IMR-90 (cell line): Measurements from ENCODE around the gene SERP1. TPM values are rescaled to one million over a fixed set of nuclear protein-coding genes. Genes with fewer than 3 reads are reported as not detected.

ENCODE experiments used
- ATAC-seq: fragments of 200-7000 bp; cut with Tn5 transposase; 2 replicates; pipeline ENCODE4 v1.9.1; 2020; ENCODE audit warnings: low read depth, mild to moderate bottlenecking, moderate library complexity
- BruUV-seq: library from RNA; stranded (reverse); fragments of 400-500 nt; replicated peaks from 2 replicates; lab custom pipeline; 2021; lab: Mats Ljungman, UMichigan
- CTCF ChIA-PET: fragments of 300-600 bp; formaldehyde crosslinking; extraction: SDS; loops from one replicate; lab custom pipeline; 2021; ENCODE audit warnings: antibody characterized with exemption; lab: Yijun Ruan, JAX
- POLR2A ChIA-PET: fragments of 300-600 bp; sonication (Branson Sonifier 250); formaldehyde crosslinking; loops from one replicate; lab custom pipeline; 2022; ENCODE audit warnings: antibody characterized with exemption; ENCODE audit not compliant: unreplicated experiment; lab: Charles Lee
- DNase-seq: peaks from one replicate; pipeline ENCODE4 v3.0.0; 2013
- H2AFZ ChIP-seq: replicated peaks from 2 replicates; pipeline ENCODE3; 2013; ENCODE audit warnings: low read length, mild to moderate bottlenecking; ENCODE audit not compliant: poor library complexity
- H2AK5ac ChIP-seq: 2 replicates; pipeline ENCODE4 v1.6.1; 2013; ENCODE audit warnings: low read depth, low read length, inconsistent platforms
- H2AK9ac ChIP-seq: replicated peaks from 2 replicates; pipeline ENCODE3; 2013; ENCODE audit warnings: mild to moderate bottlenecking, low read depth, low read length, moderate library complexity; ENCODE audit not compliant: poor library complexity
- H2BK120ac ChIP-seq: 2 replicates; pipeline ENCODE4 v1.6.1; 2013; ENCODE audit warnings: low read depth, low read length, inconsistent platforms
- H2BK15ac ChIP-seq: 3 replicates; pipeline ENCODE4 v1.6.1; 2013; ENCODE audit warnings: low read depth, low read length, inconsistent platforms
- H2BK20ac ChIP-seq: 2 replicates; pipeline ENCODE4 v1.6.1; 2013; ENCODE audit warnings: low read depth, mild to moderate bottlenecking, inconsistent platforms, low read length, moderate library complexity
- H2BK5ac ChIP-seq: 2 replicates; pipeline ENCODE4 v1.6.1; 2013; ENCODE audit warnings: mild to moderate bottlenecking, low read depth, low read length, inconsistent platforms; ENCODE audit not compliant: poor library complexity, severe bottlenecking
- H3K14ac ChIP-seq: replicated peaks from 2 replicates; pipeline ENCODE4 v1.6.1; 2013; ENCODE audit warnings: low read depth, low read length, inconsistent platforms
- H3K18ac ChIP-seq: 2 replicates; pipeline ENCODE4 v1.6.1; 2013; ENCODE audit warnings: low read depth, low read length, control low read depth
- H3K23ac ChIP-seq: 2 replicates; pipeline ENCODE4 v1.6.1; 2013; ENCODE audit warnings: low read depth, low read length, inconsistent platforms
- H3K27ac ChIP-seq: 2 replicates; pipeline ENCODE4 v1.5.1; 2013; ENCODE audit warnings: mild to moderate bottlenecking, control low read depth, low read length; ENCODE audit not compliant: insufficient read depth
- H3K27me3 ChIP-seq: 2 replicates; pipeline ENCODE4 v1.6.1; 2013; ENCODE audit warnings: low read length; ENCODE audit not compliant: control insufficient read depth, insufficient read depth
- H3K36me3 ChIP-seq: 2 replicates; pipeline ENCODE4 v1.6.1; 2013; ENCODE audit warnings: low read length, mixed read lengths; ENCODE audit not compliant: control insufficient read depth, insufficient read depth
- H3K4ac ChIP-seq: 2 replicates; pipeline ENCODE4 v1.6.1; 2013; ENCODE audit warnings: low read depth, low read length, inconsistent platforms
- H3K4me1 ChIP-seq: 2 replicates; pipeline ENCODE4 v1.6.1; 2013; ENCODE audit warnings: low read length, mixed read lengths; ENCODE audit not compliant: control insufficient read depth, insufficient read depth
- H3K4me2 ChIP-seq: 2 replicates; pipeline ENCODE4 v1.6.1; 2013; ENCODE audit warnings: low read depth, mild to moderate bottlenecking, control low read depth, low read length, moderate library complexity
- H3K4me3 ChIP-seq: 2 replicates; pipeline ENCODE4 v1.5.1; 2013; ENCODE audit warnings: low read depth, mild to moderate bottlenecking, control low read depth, low read length, moderate library complexity; ENCODE audit not compliant: insufficient read depth
- H3K56ac ChIP-seq: 2 replicates; pipeline ENCODE4 v1.6.1; 2013; ENCODE audit warnings: low read length, inconsistent platforms; ENCODE audit not compliant: insufficient read depth; ENCODE audit errors: extremely low read depth
- H3K79me1 ChIP-seq, 2 experiments: 2 replicates each; pipeline ENCODE4 v1.6.1; 2013; ENCODE audit warnings: low read length in 2 of 2, inconsistent platforms in 1 of 2, low read depth in 1 of 2
- H3K9ac ChIP-seq: 2 replicates; pipeline ENCODE4 v1.6.1; 2013; ENCODE audit warnings: low read depth, low read length, control low read depth
- H3K9me1 ChIP-seq: 2 replicates; pipeline ENCODE4 v1.6.1; 2013; ENCODE audit warnings: low read length, inconsistent platforms; ENCODE audit not compliant: insufficient read depth
- H3K9me3 ChIP-seq: 2 replicates; pipeline ENCODE4 v1.6.1; 2013; ENCODE audit warnings: low read length; ENCODE audit not compliant: control insufficient read depth, insufficient read depth
- H4K20me1 ChIP-seq: 2 replicates; pipeline ENCODE4 v1.6.1; 2013; ENCODE audit warnings: low read length, inconsistent platforms; ENCODE audit not compliant: insufficient read depth
- H4K5ac ChIP-seq: 2 replicates; pipeline ENCODE4 v1.6.1; 2013; ENCODE audit warnings: mild to moderate bottlenecking, low read depth, low read length, control low read depth
- H4K8ac ChIP-seq, 2 experiments: 2 replicates each; pipeline ENCODE4 v1.6.1; 2013; ENCODE audit warnings: low read depth in 2 of 2, low read length in 2 of 2, control low read depth in 1 of 2, inconsistent platforms in 1 of 2
- H4K91ac ChIP-seq: 2 replicates; pipeline ENCODE4 v1.6.1; 2013; ENCODE audit warnings: low read depth, low read length, inconsistent platforms; ENCODE audit not compliant: insufficient read depth
- CTCF ChIP-seq: conservative IDR thresholded peaks from 2 replicates; pipeline ENCODE4 v1.5.1; 2012; ENCODE audit warnings: mild to moderate bottlenecking, low read depth, low read length, improper control_type of control experiment
- ELK1 ChIP-seq: fragments of 150-350 bp; IDR thresholded peaks from 2 replicates; pipeline ENCODE4 v1.6.1; 2016; ENCODE audit warnings: low read depth, mild to moderate bottlenecking, low read length, moderate library complexity, borderline replicate concordance
- MAFK ChIP-seq: IDR thresholded peaks from 2 replicates; pipeline ENCODE4 v1.6.1; 2012; ENCODE audit warnings: low read depth, low read length, improper control_type of control experiment
- MXI1 ChIP-seq: IDR thresholded peaks from 2 replicates; pipeline ENCODE4 v1.6.1; 2012; ENCODE audit warnings: low read depth, mild to moderate bottlenecking, low read length, moderate library complexity, borderline replicate concordance
- RAD21 ChIP-seq: IDR thresholded peaks from 2 replicates; pipeline ENCODE4 v1.6.1; 2012; ENCODE audit warnings: low read length, improper control_type of control experiment
- SMC3 ChIP-seq: fragments of 150-350 bp; IDR thresholded peaks from 2 replicates; pipeline ENCODE4 v1.6.1; 2016; ENCODE audit warnings: low read depth, mild to moderate bottlenecking, antibody characterized with exemption, low read length, moderate library complexity
- WGBS, 2 experiments: methylation state at CpG; one replicate each; pipeline versions ENCODE4 v1.1.5 to v1.1.7; 2013; ENCODE audit warnings: missing lambda C conversion rate in 2 of 2; ENCODE audit not compliant: insufficient read length in 1 of 2; ENCODE audit errors: extremely low coverage in 2 of 2; 5-methylcytosine and 5-hydroxymethylcytosine counted together
- dilution Hi-C: fragments of 300-500 bp; cut with HindIII; formaldehyde crosslinking; loops from one replicate; pipeline ENCODE4 v1.14.3; 2018; ENCODE audit warnings: low sequenced_read_pairs; ENCODE audit not compliant: unreplicated experiment
- in situ Hi-C: fragments of 300-500 bp; cut with MboI; formaldehyde crosslinking; loops from 3 replicates; pipeline ENCODE4 v1.14.3; 2019; ENCODE audit warnings: low sequenced_read_pairs, inconsistent platforms, mixed read lengths
- intact Hi-C: fragments of 100-400 bp; cut with micrococcal nuclease; formaldehyde crosslinking; loops from 2 replicates; pipeline ENCODE4 v1.10.0; 2022
- polyA plus RNA-seq, 3 experiments: library from polyadenylated mRNA; depleted of rRNA; stranded (reverse); fragments of >200 nt; gene quantifications; 2 replicates each; pipeline ENCODE4 v1.2.3, GENCODE V29; 2012; ENCODE audit warnings: low replicate concordance in 1 of 3
- total RNA-seq: library from RNA; depleted of rRNA; stranded (reverse); fragments of >200 nt; gene quantifications from 2 replicates; pipeline ENCODE4 v1.2.3, GENCODE V29; 2012

Gene SERP1
- total and polyA plus RNA-seq, 2 of the 4 experiments (the other 2 are of a cell fraction), result 64.0 to 73.4 TPM

- dilution Hi-C loops (no loop called here), intact Hi-C loops (loop anchor here (1.0 to 10.0 kb wide), 4 partner anchors 64 to 618 kb away; no protein-coding TSS in a partner anchor)
- CTCF ChIA-PET, result interaction anchor here (0.6 to 1.2 kb wide), 3 partner anchors 15 to 95 kb away, joined by 3 read pairs; no protein-coding TSS in a partner anchor
These were observed 17.9 kb downstream of the SERP1 start for GRCh38 chr3:150528354-150528797.

More at GRCh38 chr3:150528354-150528797, 17.9 kb downstream of the SERP1 start:
- no peak for TF ChIP-seq ELK1
- no peak for TF ChIP-seq MAFK
- peak; percentile 48 for TF ChIP-seq RAD21
- 0 out of 2 replicates have a peak, but pooled peaks have one; percentile 26 for TF ChIP-seq SMC3
- TF ChIP-seq MXI1, result no peak
- peak; percentile 51 for TF ChIP-seq CTCF
- Histone ChIP-seq H2BK5ac (no peak overlapping the region), H3K23ac (no peak overlapping the region), H3K4ac (no peak overlapping the region), H3K4me3 (no peak overlapping the region), H3K79me1 (no peaks in the 10 kb centered on the region), H3K27ac (no peak overlapping the region), H3K9me3 (no peaks in the 10 kb centered on the region), H3K9me1 (no peaks in the 10 kb centered on the region), H3K4me1 (no peaks in the 10 kb centered on the region), H2AK5ac (no peak overlapping the region), H3K56ac (no peak overlapping the region), H4K5ac (no peak overlapping the region), H3K9ac (peak overlapping the region; percentile 51; the same call in 1 of the 2 replicates), H2BK20ac (no peak overlapping the region), H4K8ac (no peak overlapping the region), H2AK9ac (no peak overlapping the region), H3K36me3 (no peaks in the 10 kb centered on the region), H3K14ac (no peak overlapping the region), H3K27me3 (no peaks in the 10 kb centered on the region), H3K4me2 (peak overlapping the region; percentile 86), H3K18ac (no peak overlapping the region), H2BK15ac (no peak overlapping the region), H2BK120ac (no peak overlapping the region), H2AFZ (no peak overlapping the region), H4K91ac (no peak overlapping the region), H4K20me1 (no peaks in the 10 kb centered on the region)
- in situ Hi-C loops, result no loop called here
- peak; percentile 63 for ATAC-seq
- peak; percentile 52 for DNase-seq
- no TSS peak for BruUV-seq
- POLR2A ChIA-PET, result interaction anchor here (0.6 kb wide), 1 partner anchor 175 kb away, joined by 3 read pairs; the partner anchor contains the start of gene ERICH6
- WGBS, 2 experiments, result no CpG with 5 or more reads among the region's 2 CpGs
